HG03460 (cell line): ENCODE results near the gene TDRD10.
"Not testable (repeated sequence)": the region's sequence is repeated elsewhere in the genome, so short reads cannot be mapped to it uniquely, and the experiment has no call there.

ENCODE experiments used
- ATAC-seq: cut with Tn5 transposase; IDR thresholded peaks from one replicate; pipeline ENCODE4 v1.9.1; 2021; ENCODE audit not compliant: unreplicated experiment

Gene TDRD10

GRCh38 chr1:154514066-154514553 is 12.1 kb downstream of the TDRD10 start:
- no peak for ATAC-seq

- ATAC-seq: no peak
Measured at GRCh38 chr1:154517661-154518060, 15.6 kb downstream of the TDRD10 start.

GRCh38 chr1:154519591-154519991 is 17.6 kb downstream of the TDRD10 start:
- no peak for ATAC-seq

GRCh38 chr1:154520333-154520732 is 18.3 kb downstream of the TDRD10 start:
- no peak for ATAC-seq

GRCh38 chr1:154521695-154522094 is 19.7 kb downstream of the TDRD10 start:
- no peak for ATAC-seq

GRCh38 chr1:154524881-154525280 is 22.9 kb downstream of the TDRD10 start:
- no peak for ATAC-seq

GRCh38 chr1:154527192-154527591 is 25.2 kb downstream of the TDRD10 start:
- no peak for ATAC-seq

GRCh38 chr1:154529308-154529707 is 27.3 kb downstream of the TDRD10 start:
- ATAC-seq: no peak

GRCh38 chr1:154531950-154532349 is 29.9 kb downstream of the TDRD10 start:
- ATAC-seq: not testable (repeated sequence)

GRCh38 chr1:154533952-154534844 is 32.2 kb downstream of the TDRD10 start:
- ATAC-seq: no peak

GRCh38 chr1:154536570-154536969 is 34.6 kb downstream of the TDRD10 start:
- no peak for ATAC-seq

GRCh38 chr1:154539486-154540483 is 37.8 kb downstream of the TDRD10 start:
- ATAC-seq: no peak

GRCh38 chr1:154541231-154541630 is 39.2 kb downstream of the TDRD10 start:
- no peak for ATAC-seq

GRCh38 chr1:154546264-154547063 is 44.4 kb downstream of the TDRD10 start:
- ATAC-seq: no peak

- ATAC-seq: no peak
Measured at GRCh38 chr1:154547105-154547732, 45.2 kb downstream of the TDRD10 start.

GRCh38 chr1:154548028-154548427 is 46.0 kb downstream of the TDRD10 start:
- ATAC-seq: no peak

- no peak for ATAC-seq
Measured at GRCh38 chr1:154549202-154549770, 47.3 kb downstream of the TDRD10 start.

- ATAC-seq: no peak
Measured at GRCh38 chr1:154550070-154550469, 48.1 kb downstream of the TDRD10 start.

GRCh38 chr1:154550657-154551056 is 48.6 kb downstream of the TDRD10 start:
- no peak for ATAC-seq

GRCh38 chr1:154551474-154551873 is 49.5 kb downstream of the TDRD10 start:
- no peak for ATAC-seq
